Amniotic stem cell (primary cell): Measurements from ENCODE around the gene ERC1.

Experiments
- DNase-seq: peaks from one replicate; lab custom pipeline; 2025; lab: John Stamatoyannopoulos, UW

The ERC1 gene

GRCh38 chr12:1444142-1444516 lies 453.1 kb downstream of the ERC1 start:
- no peak for DNase-seq

DNA sequence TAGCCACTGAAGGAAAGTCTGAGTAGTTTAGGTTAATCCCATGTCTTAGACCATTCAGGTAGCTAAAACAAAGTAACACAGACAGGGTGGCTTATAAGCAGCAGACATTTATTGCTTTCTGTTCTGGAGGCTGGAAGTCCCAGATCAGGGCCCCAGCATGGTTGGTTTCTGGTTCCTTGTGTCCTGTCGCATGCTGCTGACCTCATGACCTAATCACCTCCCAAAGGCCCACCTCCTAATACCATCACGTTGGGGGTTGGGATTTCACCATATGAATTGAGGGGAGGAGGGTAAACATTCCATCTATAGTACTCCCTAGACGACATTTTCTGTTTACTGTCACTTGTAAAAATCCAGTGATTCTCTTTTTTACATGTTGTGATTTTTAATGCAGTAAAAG lies 454.8 kb downstream of the ERC1 start:
- DNase-seq = no peak

DNA sequence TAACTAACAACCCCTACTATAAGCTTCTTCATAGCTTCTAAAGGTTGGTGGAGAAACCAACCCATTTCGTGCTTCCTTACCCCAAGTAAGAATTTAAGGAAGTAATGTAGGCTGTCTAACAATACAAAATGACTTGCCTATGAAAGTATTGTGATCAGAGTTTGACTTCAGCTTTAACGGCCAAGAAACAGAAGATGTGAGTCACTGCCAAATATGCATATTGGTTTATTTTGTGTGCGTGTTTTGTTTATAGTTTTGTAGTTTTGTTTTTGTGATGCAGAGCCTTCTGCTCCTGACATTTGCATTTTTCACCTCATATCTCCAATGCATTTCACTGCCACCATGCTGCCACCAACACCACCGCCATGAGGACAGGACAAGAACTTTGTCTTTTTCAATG lies 457.3 kb downstream of the ERC1 start:
- no peak for DNase-seq

DNA sequence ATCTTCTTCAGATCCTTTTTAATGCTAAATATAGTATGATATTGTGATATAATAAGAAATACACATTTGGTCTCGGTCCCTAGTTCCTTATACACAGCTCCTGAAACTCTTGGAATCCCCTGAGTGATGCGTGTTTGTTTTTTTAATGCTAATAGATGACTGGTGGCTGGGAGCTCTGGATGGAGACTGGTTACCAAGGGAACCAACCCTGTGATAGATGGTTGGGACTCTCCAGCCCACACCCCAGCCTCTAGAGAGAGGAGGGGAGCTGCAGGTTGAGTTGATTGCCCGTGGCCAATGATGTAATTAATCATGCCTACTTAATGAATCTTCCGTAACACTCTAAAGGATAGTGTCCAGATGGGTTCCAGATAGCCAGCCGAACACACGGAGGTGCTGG lies 462.8 kb downstream of the ERC1 start:
- no peak for DNase-seq

DNA sequence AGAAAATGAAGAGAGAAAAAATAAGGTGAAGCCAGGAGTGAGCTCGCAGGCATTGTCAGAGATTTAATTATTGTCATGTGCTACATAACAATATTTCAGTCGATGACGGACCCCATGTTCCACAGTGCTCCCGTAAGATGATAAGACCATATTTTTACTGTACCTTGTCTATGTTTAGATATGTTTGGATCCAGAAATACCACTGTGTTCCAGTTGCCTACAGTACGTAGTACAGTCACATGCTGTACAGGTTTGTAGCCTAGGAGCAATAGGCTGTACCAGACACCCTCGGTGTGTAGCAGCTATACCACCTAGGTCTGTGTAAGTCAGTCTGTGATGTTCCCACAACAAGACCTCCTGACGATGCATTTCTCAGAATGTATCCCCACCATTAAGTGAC lies 465.9 kb downstream of the ERC1 start:
- no peak for DNase-seq

GRCh38 chr12:1457901-1458300 lies 466.9 kb downstream of the ERC1 start:
- DNase-seq = peak; percentile 86

GRCh38 chr12:1459339-1459738 lies 468.3 kb downstream of the ERC1 start:
- no peak for DNase-seq

GRCh38 chr12:1463073-1463905 lies 472.3 kb downstream of the ERC1 start:
- DNase-seq = no peak

DNA sequence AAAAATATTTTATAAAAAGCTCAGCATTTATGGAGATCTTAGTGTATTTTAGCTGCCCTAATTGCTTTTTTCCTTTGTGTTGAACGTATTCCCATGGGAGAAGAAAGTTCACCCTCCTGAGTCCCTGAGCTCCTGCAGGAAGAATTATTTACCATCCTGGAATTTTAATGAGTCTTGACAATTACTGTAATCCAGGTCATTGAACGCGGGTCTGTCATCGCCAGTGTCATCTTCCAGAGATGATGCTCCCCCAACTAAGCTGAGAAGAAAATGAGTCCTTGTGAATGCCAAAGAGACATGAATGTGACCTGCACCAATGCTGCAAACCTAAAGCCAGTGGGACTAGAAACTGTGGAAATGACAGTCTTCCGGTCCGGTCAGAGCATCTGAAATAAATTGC lies 473.9 kb downstream of the ERC1 start:
- DNase-seq = no peak

GRCh38 chr12:1465990-1466389 lies 475.0 kb downstream of the ERC1 start:
- no peak for DNase-seq

- DNase-seq = no peak
Observed at GRCh38 chr12:1466481-1467154, 475.6 kb downstream of the ERC1 start.

- no peak for DNase-seq
Observed at GRCh38 chr12:1467710-1468109, 476.7 kb downstream of the ERC1 start.

DNA sequence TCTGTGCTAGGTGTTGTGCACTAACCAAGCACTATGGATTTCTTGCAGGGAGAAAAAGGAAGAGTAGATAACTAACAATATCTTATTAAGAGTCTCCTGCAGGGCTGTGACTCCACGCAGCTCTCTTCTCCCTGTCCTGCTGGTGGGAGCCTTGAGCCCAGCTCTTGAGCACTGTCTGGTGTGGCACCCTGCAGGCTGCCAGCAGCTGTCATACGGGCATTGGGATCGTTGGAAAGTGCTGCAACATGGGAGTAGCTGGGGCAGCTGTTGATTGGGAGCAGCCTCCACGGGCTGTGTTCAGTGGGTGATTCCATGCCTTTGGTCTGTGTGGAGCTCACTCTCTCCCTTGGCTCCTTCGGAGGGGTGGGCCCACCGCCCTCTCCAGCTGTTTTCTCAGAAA lies 478.0 kb downstream of the ERC1 start:
- DNase-seq = no peak

DNA sequence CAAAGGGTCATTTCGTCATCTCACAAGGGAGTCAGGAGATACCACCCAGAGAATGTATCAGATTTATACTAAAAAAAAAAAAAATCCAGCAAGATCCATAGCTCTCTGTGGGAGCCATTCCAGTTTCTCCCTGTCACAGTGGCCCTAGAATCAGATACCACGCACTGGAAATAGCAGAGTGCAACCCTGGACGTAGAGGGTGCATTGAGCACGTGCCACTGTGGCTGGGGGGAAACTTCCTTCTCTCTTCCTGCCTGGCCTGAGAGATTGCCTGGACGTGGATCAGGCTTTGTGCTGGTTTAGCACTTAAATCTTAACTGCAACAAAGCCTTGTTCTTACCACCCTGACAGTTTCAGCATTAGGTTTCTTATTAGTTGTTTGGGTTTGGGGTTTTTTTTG lies 479.0 kb downstream of the ERC1 start:
- no peak for DNase-seq

GRCh38 chr12:1471224-1471623 lies 480.2 kb downstream of the ERC1 start:
- no peak for DNase-seq

GRCh38 chr12:1473418-1473817 lies 482.4 kb downstream of the ERC1 start:
- DNase-seq = no peak

GRCh38 chr12:1474041-1474573 lies 483.1 kb downstream of the ERC1 start:
- DNase-seq = peak; percentile 79

GRCh38 chr12:1474574-1475153 lies 483.6 kb downstream of the ERC1 start:
- peak; percentile 88 for DNase-seq

DNA sequence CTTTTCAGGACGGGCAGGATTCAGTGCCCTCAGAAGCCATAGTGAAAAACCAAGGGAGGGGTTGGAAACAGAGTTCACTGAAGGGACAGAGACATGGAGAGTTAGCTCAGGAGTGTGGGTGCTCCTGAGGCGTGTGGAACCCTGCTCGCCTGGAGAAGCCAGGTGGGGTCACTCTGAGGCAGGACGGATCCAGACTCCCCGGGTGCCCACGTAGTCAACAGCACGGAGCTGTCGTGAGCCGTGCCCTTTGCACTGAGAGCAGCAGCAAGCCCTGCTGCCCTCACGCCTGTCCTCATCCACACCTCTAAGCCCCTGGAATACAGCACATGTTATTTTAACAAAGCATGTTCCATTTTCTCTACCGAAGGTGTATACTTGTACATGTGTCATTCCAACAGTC lies 488.6 kb downstream of the ERC1 start:
- no peak for DNase-seq

- DNase-seq = no peak
Observed at GRCh38 chr12:1481326-1481725, 490.3 kb downstream of the ERC1 start.

- DNase-seq = no peak
Observed at GRCh38 chr12:1481906-1482305, 490.9 kb downstream of the ERC1 start.

DNA sequence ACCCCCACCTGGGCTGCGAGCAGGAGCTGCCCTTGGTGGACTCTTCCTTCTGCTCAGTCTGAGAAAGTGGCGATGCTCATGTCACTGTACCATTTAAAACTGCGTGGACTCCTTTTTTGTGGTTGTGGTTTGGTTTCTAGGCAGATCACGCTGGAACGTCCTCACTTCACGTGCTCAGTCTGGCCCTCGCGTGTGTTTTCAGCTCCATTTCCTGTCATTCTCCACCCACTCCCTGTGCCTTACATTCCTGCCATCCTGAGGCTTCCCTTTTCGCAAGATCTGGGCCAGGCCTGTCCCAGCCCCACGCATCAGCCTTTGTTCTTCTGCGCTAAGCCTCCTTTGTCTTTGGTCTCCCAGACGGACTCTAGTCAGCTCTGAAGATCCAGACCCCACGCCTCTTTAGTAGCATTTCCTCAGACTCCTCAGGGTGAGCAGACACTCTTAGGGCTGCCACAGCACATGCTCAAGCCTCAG lies 497.9 kb downstream of the ERC1 start:
- no peak for DNase-seq
